ENCODE data around the gene USH2A.

- TF ChIP-seq, protein P1, sequence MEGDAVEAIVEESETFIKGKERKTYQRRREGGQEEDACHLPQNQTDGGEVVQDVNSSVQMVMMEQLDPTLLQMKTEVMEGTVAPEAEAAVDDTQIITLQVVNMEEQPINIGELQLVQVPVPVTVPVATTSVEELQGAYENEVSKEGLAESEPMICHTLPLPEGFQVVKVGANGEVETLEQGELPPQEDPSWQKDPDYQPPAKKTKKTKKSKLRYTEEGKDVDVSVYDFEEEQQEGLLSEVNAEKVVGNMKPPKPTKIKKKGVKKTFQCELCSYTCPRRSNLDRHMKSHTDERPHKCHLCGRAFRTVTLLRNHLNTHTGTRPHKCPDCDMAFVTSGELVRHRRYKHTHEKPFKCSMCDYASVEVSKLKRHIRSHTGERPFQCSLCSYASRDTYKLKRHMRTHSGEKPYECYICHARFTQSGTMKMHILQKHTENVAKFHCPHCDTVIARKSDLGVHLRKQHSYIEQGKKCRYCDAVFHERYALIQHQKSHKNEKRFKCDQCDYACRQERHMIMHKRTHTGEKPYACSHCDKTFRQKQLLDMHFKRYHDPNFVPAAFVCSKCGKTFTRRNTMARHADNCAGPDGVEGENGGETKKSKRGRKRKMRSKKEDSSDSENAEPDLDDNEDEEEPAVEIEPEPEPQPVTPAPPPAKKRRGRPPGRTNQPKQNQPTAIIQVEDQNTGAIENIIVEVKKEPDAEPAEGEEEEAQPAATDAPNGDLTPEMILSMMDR (conservative IDR thresholded peaks at IDR 0.05; ENCODE audit: low read length) = no peak
- no peak for TF ChIP-seq EZH2phosphoT487 (IDR thresholded peaks at IDR 0.05; ENCODE audit: borderline replicate concordance)
These were observed 372.2 kb downstream of the USH2A start for GRCh38 chr1:216051071-216051470.
